ENCODE data around the gene EP300.

Gene EP300

DNA sequence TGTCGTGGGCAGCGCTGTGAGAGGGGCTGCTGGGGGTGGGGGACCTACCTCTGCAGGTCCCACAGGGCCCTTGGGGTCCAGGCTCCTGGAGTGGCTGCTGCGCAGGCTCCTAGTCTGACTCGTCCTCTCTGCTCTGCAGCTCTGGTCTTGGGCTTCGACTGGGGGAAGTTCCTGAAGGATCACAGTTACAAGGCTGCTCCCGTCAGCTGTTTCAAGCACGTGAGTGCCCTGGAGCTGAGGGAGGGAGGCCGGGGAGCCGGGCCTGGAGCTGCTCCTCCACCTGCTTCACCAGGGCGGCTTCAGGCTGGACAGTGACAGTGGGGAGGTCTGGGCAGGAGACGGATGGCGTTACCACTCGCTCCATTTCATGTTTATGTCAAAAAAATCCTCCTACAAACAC lies 124.6 kb downstream of the EP300 start:
- DNase-seq, result peak; percentile 53 to 70

DNA sequence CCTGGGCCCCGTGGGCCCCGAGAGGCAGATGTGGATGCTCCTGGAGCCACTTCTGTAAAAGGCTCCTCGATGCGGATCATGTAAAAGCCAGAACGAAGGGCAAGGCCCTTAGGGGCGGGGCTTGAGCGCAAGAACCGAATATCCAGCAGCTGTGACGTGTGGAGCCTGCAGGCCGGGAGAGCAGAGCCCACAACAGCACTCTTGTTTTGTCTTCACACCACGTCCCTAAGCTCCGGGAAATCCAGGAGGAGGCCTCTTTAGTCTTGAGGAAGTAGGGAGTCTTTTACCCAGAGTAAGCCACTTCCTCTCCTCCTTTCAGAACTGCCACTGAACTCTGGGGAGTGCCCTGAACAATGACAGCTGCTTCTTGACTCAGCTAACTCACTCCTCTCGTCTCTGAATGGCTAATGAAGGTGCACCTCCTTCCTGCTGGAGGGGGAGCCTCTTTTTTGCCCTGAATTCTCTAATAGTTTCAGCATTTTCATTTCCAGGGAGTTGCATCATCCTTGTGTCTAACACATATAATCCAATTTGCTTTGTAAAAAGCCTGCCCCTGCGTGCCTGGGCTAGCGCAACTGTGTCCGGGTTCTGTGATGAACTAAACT lies 125.3 kb downstream of the EP300 start:
- peak; percentile 38 to 69 for DNase-seq

DNA sequence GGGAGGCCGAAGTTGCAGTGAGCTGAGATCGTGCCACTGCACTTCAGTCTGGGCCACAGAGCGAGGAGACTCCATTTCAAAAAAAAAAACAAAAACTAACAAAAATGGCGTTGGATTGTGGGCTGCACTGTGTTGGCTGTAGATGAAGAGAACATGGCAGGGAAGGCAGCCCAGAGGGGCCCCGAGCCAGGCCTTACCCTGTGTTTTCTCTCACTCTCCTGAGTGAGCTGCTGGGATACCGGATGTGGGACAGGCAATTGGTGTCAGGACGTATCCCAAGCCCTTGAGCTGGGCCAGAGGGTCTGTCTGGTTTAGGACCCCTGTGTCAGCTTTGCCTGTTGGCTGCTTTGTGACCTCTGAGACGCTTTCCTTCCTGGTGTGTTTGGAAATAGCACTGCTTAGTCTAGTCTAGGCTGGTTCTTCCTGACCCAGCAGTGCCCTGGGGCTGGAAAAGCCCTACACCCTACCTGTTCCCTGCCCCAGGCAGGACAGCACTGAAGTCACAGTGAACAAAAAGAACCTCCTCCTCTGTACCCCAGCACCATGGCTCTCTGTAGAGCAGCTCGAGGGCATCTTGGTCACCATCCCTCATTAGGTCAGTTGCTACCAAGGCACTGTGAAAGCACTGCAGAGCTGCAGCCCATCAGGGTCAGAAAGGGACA lies 130.6 kb downstream of the EP300 start:
- no peak for DNase-seq

DNA sequence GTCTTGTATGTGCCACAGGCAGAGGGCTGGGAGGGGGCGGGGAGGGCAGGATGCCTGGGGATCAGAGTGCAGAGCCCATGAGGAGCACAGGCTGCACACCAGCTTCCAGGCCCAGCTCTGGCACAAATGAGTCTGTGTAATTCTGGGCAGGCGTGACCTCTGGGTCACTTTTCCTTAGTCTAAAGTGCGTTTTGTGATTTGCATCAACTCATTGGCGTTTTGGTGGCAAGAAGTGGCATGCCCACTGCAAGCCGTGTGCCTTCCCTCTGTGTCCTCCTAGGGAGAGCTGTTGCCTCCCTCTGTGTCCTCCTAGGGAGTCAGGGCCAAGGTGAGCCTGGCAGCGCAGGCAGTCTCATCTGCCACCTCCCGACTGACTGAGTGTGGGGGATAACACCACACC lies 131.1 kb downstream of the EP300 start:
- DNase-seq, result no peak

DNA sequence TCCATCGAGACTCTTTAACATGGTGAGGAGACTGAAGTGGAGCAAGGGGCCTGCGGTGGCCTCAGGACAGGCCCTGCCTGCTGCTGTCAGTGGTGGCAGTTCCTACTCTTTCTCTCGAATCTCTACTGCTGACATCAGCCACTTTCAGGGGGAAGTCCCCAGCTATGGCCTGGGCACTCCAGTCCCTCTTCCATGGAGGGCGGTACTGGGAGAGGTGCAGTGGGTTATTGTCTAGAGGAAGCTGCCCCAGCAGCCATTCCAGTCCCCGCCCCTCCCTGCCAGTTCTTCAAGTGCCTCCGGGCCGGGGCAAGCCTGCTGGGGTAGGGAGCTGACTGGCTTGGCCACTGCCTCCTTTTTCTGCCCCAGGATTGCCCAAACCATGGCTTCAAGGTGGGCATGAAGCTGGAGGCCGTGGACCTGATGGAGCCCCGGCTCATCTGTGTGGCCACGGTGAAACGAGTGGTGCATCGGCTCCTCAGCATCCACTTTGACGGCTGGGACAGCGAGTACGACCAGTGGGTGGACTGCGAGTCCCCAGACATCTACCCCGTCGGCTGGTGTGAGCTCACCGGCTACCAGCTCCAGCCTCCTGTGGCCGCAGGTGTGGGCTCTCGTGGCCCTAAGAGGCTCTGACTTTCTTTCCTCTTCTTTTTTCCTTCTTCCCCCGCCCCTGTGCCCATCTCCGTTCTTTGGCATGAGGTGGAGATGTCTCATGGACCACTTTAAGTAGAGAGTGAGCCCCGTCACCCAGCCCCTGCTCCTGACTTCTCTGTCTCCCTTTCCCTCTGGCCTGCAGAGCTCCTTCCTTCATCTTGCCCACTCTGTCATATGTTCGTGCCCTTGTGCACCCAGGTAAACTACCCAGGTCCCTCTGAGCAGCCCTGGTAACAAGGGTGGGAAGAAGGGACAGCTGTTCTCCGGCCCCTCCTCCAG lies 134.6 kb downstream of the EP300 start:
- DNase-seq, result no peak

DNA sequence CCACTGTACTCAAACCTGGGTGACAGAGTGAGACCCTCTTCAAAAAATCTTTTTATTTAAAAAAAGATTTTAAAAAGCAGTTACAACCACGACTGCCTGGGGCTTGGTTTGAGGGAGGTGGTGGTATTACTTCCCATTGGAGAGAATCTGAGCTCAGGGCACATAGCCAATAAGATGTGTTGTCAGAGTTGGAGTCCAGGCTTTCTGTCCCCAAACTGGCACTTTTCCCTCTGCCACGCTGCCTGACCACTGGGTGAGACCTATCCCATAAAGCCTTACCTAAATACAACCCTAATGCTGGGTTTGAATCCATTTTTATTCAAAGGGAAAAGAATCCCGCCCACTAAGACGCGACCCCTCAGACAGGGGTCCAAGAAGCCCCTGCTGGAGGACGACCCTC lies 136.8 kb downstream of the EP300 start:
- no peak for DNase-seq
